CD4-positive, alpha-beta T cell treated with Interleukin-4 for 4 hours (primary cell): Measurements from ENCODE around the gene SWT1.
"Not testable (repeated sequence)": the region's sequence is repeated elsewhere in the genome, so short reads cannot be mapped to it uniquely, and the experiment has no call there.

Experiments
- DNase-seq: peaks from one replicate; pipeline ENCODE4 v3.0.0-alpha.2; 2020

Gene SWT1

DNA sequence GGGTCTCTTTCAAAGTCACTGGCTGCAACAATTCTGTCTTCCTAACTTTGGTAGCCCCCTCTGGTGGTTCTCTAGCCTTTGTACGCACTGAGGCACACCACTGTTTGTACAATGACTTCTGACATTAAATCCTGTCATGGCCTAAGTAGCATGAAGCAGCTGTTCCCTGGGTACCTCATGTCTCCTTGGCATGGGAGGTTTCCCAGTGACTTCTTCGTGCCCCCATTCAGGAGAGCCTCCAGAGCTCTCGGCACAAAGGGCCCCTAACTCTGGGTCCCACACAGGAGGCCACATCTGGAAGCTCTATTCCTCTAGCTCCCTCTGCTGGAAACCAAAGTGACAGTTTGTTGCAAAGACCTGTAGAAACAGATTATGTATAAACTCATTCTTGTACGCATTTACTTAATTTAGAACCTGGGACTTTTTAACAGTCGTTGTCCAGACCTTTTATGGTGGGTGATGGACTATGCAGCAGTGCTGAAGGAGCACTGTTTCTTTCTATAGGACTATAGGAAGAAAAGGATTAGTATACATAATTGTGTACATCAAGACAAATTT lies 13.4 kb downstream of the SWT1 start:
- DNase-seq = peak; percentile 60

DNA sequence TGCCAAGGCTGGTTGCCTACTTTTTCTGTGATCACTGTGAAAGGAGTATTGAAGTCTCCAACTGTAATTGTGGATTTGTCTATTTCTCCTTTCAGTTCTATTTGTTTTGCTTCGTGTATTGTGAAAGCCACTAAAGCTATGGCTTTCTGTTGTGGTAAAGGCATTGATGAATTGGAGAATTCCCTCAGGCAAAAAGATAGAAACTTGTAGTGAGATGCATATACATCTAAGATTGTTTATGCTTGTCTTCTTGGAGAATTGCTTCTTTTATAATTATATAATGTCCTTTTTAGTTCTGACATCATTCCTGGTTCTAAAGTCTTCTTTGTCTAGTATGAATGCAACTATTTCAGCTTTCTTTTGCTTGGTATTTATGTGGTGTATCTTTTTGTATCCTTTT lies 36.8 kb downstream of the SWT1 start:
- no peak for DNase-seq

DNA sequence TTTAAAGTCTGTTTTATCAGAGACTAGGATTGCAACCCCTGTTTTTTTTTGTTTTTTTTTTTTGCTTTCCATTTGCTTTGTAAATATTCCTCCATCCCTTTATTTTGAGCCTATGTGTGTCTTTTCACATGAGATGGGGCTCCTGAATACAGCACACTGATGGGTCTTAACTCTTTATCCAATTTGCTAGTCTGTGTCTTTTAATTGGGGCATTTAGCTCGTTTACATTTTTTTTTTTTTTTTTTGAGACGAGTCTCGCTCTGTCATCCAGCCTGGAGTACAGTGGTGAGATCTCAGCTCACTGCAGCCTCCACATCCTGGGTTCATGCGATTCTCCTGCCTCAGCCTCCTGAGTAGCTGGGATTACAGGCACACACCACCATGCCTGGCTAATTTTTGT lies 41.7 kb downstream of the SWT1 start:
- not testable (repeated sequence) for DNase-seq

DNA sequence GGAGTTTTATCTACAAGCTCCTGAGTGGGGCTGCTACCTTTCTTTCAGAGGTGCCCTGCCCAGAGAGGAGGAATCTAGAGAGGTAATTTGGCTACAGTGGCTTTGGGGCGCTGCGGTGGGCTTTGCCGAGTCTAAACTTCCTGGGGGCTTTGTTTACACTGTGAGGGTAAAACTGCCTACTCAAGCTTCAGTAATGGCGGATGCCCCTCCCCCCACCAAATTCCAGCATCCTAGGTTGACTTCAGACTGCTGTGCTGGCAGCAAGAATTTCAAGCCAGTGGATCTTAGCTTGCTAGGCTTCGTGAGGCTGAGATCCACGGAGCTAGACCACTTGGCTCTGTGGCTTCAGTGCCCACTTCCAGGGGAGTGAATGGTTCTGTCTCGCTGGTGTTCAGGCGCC lies 43.9 kb downstream of the SWT1 start:
- no peak for DNase-seq

DNA sequence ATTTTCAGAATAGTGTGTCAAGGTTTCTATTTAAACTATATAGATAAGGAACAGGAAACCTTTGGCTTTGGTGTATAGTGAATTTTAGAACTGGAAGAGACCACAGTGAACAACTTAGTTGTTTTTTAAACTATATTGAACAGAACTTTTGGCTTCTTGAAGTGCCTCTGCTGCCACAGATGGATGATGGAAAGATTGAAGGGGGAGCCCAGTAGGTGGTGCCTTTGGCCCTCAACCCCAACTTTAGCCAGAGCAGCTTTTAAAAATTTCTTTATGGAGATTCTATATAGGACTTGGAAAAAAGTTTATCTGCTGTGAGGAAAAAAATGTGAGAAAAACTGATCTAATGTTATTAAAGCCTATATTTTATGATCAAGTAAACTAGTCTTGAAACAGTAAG lies 50.2 kb downstream of the SWT1 start:
- DNase-seq = no peak

DNA sequence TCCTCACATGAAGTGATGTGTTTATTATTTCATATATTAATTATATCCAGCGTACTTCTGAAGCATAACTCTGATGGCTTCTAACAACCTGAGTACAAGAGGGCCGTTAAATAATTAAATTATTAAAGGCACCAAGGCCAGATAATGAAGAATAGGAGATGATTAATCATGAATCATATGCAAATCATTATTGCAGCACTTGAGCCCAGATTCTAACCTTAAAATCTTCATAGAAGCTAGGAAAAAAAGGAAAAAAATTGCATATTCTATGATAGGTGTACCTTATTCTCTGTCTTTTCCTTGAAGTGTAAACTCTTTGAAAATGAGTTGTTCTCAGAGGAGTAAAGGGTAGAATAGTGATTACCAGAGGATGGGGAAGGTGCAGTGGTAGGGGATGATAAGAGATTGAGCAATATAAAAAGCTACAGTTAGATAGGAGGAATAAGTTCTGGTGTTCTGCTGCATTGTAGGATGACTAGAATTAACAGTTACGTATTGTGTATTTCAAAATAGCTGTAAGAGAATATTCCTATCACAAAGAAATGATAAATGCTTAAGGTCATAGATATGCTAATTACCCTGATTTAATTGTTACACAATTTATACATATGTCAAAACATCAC lies 51.1 kb downstream of the SWT1 start:
- no peak for DNase-seq

DNA sequence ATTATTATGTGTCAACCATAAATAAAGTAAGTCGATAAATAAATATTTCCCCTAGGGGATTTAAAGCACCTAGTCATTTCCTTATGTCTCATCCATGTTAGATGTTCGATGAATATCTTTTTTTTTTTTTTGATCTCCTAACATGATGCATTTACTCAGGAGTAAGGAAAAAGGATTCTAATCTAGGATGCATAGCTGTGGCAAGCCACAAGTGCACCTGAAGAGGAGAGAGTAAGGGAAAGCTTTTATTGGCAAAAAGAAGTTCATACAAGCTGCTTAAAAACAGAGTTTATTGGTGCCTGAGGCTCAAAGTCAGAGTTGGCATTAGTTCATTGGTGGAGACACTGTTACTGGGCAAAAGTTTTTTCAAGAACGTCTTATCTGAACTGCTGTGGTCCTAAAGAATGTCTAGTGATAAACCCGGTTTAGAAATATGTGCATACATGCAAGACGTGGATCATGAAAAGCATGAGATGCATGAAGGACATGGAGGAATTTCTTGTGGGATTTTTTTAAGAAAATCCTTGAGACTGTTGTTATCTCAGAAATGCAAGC lies 51.7 kb downstream of the SWT1 start:
- DNase-seq = no peak

DNA sequence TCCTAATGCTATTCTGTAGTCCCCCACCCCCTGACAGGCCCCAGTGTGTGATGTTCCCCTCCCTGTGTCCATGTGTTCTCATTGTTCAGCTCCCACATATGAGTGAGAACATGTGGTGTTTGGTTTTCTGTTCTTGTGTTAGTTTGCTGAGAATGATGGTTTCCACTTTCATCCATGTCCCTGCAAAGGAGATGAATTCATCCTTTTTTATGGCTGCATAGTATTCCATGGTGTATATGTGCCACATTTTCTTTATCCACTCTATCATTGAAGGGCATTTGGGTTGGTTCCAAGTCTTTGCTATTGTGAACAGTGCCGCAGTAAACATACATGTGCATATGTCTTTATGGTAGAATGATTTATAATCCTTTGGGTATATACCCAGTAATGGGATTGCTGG lies 52.4 kb downstream of the SWT1 start:
- not testable (repeated sequence) for DNase-seq

DNA sequence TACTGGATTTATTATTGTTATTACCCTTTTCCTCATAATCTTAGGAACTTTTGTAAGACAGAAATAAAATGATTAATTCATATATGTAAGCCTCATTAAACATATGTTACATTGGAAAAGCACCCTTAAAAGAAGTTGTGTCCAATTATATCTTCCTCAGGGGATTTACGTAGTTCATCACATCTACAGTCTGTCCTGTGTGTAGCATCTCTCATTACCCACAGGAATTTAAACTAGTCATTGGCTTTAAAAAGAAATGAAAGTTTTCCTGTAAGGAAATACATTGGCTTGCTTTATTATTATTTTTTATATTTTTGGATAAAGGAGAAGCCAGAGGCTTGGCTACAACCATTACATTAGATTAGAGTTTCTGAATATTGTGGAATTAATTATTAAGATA lies 56.1 kb downstream of the SWT1 start:
- no peak for DNase-seq

DNA sequence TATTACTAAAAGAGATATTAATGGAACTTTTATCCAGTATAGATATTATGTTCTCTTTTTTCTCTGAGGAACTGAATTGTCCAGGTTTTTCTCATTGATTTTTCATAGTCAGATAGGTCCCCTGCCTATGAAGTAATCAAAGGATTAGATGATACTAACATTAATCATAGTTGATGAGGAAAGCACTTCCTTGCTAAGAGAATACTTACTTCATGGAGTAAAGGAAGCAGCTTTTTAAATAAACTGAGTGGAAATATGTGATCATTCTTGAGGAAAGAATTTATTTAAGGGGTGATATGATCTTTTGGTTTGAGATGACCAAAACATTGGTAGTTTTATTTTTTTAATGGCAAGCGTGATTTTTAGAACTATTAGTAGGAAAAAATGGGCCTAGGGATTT lies 58.9 kb downstream of the SWT1 start:
- DNase-seq = no peak

DNA sequence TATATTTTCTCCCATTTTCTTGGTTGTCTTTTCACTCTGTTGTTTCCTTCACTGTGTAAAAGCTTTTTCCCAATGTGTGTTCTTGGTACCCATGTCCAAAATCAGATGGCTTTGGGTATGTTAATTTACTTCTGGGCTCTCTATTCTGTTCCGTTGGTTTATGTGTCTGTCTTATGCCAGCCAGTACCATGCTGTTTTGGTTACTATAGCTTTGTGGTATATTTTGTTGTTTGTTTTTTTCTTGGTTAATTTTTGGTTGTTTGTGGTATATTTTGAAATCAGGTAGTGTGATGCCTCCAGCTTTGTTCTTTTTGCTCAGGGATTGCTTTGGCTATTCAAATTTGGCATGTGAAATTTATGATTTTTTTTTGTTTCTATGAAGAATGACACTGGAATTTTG lies 67.2 kb downstream of the SWT1 start:
- DNase-seq = no peak

DNA sequence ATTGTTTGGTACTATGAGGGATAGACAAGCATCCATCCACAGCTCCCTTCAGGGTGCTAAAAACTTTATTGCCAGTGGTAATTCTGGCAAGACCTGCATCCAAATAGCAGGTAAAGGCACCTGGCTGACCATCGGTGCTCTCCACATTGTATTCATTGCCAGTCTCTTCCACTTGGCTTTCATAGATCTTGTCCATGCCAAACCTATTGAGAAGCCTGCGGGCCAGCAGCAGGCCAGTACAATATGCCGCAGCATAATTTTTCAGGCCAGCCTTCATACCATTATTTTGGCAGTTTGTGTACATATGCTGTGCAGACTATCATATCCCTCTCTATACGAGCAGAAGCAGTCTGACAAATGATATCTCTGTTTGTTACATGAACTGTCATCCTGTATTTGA lies 70.2 kb downstream of the SWT1 start:
- no peak for DNase-seq

DNA sequence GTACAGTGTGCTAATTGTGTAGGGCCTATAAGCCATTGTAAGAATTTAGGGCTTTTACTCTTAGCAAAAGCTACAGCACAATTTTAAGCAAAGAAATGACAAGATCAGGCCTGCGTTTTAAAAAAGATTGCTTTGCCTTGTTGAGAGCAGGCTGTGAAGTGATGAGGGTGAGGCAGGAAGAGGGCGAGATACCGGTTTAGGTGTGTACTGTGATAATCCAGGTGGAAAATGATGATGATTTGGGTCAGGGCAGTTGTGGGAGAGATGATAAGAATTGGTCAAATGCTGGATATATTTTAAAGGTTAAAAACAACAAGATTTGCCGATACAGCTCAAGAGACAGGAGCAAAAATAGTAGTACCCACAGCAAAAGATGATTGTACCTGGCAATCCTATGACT lies 72.0 kb downstream of the SWT1 start:
- no peak for DNase-seq

DNA sequence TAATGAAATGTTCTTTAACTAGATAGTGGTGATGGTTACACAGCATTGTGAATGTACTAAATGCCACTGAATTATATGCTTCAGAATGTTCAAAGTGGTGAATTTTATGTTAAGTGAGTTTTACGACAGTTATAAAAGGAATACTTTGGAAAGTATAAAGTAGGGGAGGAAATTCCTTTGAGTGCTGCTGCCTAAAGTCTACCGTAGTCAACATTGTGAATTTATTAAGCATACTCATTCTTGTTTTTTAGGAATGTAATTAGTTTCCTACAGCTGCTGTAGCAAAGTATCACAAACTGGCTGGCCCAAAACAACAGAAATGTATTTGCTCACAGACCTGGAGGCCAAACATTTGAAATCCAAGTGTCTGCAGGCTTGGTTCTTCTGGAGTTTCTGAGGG lies 73.0 kb downstream of the SWT1 start:
- no peak for DNase-seq

DNA sequence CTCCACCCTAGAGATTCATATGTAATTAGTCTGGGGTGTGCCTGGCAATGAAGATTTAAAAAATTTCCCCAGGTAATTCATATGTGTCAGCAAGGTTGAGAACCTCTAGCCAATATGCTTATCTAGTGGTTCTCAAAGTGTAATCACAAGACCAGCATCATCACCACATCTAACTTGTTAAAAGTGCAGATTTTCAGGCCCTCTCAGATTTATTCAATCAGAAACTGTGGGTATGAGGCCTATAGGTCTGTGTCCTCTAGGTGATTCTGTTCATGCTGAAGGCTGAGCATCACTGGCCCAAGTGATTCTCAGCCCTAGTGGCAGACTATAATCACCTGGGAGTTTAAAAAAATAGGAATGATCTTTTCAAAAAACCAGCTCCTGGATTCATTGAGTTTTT lies 75.9 kb downstream of the SWT1 start:
- DNase-seq = no peak

DNA sequence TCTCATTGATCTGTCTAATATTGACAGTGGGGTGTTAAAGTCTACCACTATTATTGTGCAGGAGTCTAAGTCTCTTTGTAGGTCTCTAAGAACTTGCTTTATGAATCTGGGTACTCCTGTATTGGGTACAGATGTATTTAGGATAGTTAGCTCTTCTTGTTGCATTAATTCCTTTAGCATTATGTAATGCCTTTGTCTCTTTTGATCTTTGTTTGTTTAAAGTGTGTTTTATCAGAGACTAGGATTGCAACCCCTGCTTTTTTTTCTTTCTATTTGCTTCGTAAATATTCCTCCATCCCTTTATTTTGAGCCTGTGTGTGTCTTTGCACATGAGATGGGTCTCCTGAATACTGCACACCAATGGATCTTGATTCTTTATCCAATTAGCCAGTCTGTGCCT lies 77.2 kb downstream of the SWT1 start:
- not testable (repeated sequence) for DNase-seq

DNA sequence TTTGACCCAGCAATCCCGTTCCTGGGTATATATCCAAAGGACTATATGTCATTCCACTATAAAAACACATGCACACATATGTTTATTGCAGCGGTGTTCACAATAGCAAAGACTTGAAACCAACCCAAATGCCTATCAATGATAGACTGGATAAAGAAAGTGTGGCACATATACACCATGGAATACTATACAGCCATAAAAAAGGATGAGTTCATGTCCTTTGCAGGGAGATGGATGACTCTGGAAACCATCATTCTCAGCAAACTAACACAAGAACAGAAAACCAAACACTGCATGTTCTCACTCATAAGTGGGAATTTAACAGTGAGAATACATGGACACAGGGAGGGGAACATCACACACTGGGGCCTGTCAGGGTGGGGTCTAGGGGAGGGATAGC lies 80.2 kb downstream of the SWT1 start:
- DNase-seq = not testable (repeated sequence)

DNA sequence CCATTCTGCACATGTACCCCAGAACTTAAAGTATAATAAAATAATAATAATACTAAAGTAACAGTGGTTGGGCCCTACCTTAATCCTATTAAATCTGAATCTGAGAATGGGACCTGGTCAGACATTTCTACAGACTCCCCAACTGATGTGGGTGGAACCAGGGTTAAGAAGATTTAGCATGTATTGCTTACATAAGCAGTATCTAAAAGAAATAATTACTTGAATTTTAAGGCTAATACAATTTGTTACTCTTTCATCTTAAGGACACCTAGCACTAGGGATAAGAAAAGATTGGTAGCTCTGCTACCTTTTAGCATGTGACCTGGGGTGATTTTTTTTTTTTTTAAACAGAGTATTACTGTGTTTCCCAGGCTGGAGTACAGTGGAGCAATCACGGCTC lies 80.7 kb downstream of the SWT1 start:
- DNase-seq = no peak

DNA sequence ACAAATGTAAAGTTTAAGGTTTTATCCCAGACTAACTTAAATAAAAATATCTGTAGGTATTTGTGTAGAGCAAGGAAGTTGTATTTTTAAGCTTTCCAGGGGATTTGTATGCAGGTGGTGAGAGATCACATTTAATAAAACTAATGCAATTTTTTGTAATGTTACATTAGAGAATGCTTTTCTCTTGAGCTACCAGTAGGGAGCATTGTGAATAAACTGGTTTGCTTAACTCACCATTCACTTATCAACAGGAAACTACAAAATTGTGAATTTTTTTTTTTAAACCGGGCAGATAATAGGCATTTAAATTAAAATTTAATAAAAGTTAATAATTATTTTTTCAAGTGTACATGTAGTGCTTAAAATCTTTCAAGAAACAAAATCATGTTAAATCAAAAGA lies 81.5 kb downstream of the SWT1 start:
- DNase-seq = peak; percentile 24

DNA sequence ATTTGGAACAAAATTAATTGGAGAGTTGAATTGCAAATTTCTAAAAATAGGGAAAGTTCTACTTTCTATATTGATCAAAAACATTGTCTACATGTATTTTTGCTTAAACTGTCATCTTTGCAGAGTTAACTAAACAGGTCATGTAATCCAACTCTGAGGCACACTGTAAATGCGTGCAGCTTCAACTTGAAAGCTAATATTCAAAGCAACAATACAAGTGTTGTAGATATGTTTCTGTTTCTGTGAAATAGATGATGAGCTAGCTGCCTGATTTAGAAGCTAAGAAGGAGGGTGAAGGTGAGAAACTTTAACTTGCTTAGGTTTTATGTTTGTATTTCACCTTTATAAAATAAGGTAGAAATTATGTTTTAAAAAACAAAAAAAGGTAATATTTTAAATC lies 82.9 kb downstream of the SWT1 start:
- no peak for DNase-seq

DNA sequence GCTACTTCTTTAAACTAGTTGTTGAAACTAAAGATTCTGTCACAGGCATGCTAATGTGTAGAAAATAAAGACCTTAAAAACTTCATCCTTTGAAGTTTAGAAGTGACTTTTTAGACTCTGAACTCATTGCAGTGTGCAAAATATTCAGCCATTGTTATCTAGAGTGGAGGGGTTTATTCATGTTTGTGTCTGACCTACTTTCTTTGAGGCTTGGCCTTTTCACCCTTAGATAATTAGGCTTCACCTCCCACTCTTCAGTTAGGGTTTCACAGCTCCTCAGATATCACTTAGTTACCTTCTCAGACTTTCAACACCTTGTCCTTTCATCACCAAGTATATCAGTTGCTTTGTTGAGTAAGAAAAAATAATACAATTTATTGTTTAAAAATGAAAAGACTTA lies 84.2 kb downstream of the SWT1 start:
- peak; percentile 23 for DNase-seq

DNA sequence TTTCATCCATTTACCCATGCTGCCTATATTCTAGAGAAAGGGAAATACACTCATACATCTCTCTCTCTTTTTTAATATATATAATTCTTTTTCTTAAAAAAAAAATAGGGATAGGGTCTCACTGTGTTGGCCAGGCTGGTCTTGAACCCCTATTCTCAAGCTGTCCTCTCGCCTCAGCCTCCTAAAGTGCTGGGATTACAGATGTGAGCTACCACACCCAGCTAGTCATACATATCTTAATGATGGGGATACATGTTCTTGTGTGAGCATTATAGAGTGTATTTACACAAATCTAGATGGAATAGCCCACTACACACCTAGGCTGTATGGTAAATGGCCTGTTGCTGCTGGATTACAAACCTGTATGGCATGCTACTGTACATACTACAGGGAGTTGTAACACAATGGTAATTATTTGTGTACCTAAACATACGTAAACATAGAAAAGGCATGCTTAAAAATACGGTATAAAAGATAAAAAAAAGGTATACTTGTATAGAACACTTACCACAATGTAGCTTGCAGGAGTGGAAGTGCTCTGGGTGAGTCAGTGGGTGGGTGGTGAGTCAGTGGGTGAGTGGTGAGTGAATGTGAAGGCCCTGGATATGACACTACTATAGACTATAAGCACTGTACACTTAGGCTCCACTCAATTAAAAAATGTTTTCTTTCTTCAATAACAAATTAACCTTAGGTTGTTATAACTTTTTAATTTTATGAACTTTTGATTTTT lies 87.2 kb downstream of the SWT1 start:
- DNase-seq = peak; percentile 57

DNA sequence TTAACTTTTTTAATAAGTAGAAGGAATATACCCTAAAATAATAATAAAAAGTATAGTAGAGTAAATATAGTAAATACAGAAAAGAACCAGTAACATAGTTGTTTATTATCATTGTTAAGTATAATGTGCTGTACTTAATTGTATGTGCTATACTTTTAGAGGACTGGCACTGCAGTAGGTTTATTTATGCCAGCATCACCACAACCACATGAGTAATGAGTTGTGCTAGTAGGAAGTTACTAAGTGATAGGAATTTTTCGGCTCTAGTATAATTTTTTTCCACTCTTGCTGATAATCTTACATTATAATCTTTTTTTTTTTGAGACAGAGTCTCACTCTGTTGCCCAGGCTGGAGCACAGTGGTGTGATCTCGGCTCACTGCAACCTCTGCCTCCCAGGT lies 88.5 kb downstream of the SWT1 start:
- DNase-seq = no peak

DNA sequence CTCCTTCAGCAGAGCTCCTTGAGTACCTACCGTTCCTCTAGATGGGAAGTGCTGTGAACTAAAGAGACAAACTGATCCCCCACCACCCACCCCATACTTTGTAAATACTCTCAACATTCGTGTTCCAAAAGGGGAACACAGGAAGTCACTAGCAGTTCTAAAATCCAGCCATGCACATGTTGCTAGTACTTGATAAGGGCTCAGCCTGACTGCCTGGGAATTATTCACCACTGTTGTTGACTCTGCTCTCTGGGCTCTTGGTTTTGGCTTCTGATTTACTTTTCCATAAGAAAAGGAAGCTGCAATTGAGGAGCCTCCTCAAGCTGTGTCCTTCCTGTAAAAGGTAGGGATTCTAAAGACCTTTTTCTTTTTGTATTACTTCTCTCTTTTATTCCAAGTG lies 92.6 kb downstream of the SWT1 start:
- no peak for DNase-seq
